ENCODE measurements around the gene PTPRU.

GRCh38 chr1:29279406-29279805 is 43.1 kb downstream of the PTPRU start:
- TF ChIP-seq, protein P1, sequence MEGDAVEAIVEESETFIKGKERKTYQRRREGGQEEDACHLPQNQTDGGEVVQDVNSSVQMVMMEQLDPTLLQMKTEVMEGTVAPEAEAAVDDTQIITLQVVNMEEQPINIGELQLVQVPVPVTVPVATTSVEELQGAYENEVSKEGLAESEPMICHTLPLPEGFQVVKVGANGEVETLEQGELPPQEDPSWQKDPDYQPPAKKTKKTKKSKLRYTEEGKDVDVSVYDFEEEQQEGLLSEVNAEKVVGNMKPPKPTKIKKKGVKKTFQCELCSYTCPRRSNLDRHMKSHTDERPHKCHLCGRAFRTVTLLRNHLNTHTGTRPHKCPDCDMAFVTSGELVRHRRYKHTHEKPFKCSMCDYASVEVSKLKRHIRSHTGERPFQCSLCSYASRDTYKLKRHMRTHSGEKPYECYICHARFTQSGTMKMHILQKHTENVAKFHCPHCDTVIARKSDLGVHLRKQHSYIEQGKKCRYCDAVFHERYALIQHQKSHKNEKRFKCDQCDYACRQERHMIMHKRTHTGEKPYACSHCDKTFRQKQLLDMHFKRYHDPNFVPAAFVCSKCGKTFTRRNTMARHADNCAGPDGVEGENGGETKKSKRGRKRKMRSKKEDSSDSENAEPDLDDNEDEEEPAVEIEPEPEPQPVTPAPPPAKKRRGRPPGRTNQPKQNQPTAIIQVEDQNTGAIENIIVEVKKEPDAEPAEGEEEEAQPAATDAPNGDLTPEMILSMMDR (conservative IDR thresholded peaks at IDR 0.05; ENCODE audit: low read length): no peak
- TF ChIP-seq EZH2phosphoT487 (IDR thresholded peaks at IDR 0.05; ENCODE audit: borderline replicate concordance): no peak

Measured in Loucy (cell line).